GM19240 (cell line): ENCODE measurements around the gene ENTPD8.

Experiments
- DNase-seq: peaks from one replicate; pipeline ENCODE4 v3.0.0; 2011; ENCODE audit warnings: low spot score; ENCODE audit not compliant: insufficient read length

ENTPD8 gene

GRCh38 chr9:137449081-137449844, 8.1 kb upstream of the ENTPD8 start:
- DNase-seq = no peak

- DNase-seq = no peak
Measured at GRCh38 chr9:137448602-137448962, 7.4 kb upstream of the ENTPD8 start.

GRCh38 chr9:137447722-137448601, 6.8 kb upstream of the ENTPD8 start:
- no peak for DNase-seq

- DNase-seq = no peak
Measured at GRCh38 chr9:137446851-137447471, 5.8 kb upstream of the ENTPD8 start.

GRCh38 chr9:137445930-137446431, 4.8 kb upstream of the ENTPD8 start:
- DNase-seq = no peak

GRCh38 chr9:137445275-137445807, 4.2 kb upstream of the ENTPD8 start:
- peak; percentile 83 for DNase-seq

GRCh38 chr9:137444106-137444790, 3.1 kb upstream of the ENTPD8 start:
- no peak for DNase-seq

GRCh38 chr9:137441935-137442321, 771 bp upstream of the ENTPD8 start:
- no peak for DNase-seq

- DNase-seq = no peak
Measured at GRCh38 chr9:137439158-137439714, 1.9 kb downstream of the ENTPD8 start.

GRCh38 chr9:137438591-137439157, 2.5 kb downstream of the ENTPD8 start:
- DNase-seq = no peak

GRCh38 chr9:137437691-137438590, 3.2 kb downstream of the ENTPD8 start:
- DNase-seq = no peak

- DNase-seq = no peak
Measured at GRCh38 chr9:137436761-137437600, 4.2 kb downstream of the ENTPD8 start.

- DNase-seq = no peak
Measured at GRCh38 chr9:137435980-137436760, 5.0 kb downstream of the ENTPD8 start.

GRCh38 chr9:137435381-137435891, 5.7 kb downstream of the ENTPD8 start:
- no peak for DNase-seq

- no peak for DNase-seq
Measured at GRCh38 chr9:137434498-137435380, 6.4 kb downstream of the ENTPD8 start.

- no peak for DNase-seq
Measured at GRCh38 chr9:137433916-137434431, 7.2 kb downstream of the ENTPD8 start.
